MM.1S (cell line): ENCODE data around the gene NSD2.
A peak's percentile ranks its signal among the peaks of the same experiment; 100 is the strongest.

Experiments used
- DNase-seq: peaks from one replicate; pipeline ENCODE4 v3.0.0-alpha.2; 2015
- H2AFZ ChIP-seq: fragments of 300-600 bp; sonication (generic); 2 replicates; pipeline ENCODE4 v1.6.0; 2016; ENCODE audit warnings: antibody characterized with exemption, low read length
- H3F3A ChIP-seq: fragments of 300-600 bp; sonication (generic); 2 replicates; pipeline ENCODE4 v1.6.1; 2016; ENCODE audit warnings: mild to moderate bottlenecking, antibody characterized with exemption, low read length, moderate library complexity, mixed read lengths; ENCODE audit not compliant: insufficient read depth
- H3K27ac ChIP-seq: fragments of 300-600 bp; sonication (generic); 2 replicates; pipeline ENCODE4 v1.5.1; 2016; ENCODE audit warnings: mild to moderate bottlenecking, low read length
- H3K27me3 ChIP-seq: fragments of 300-600 bp; sonication (generic); replicated peaks from 2 replicates; pipeline ENCODE4 v1.6.0; 2016; ENCODE audit warnings: low read length; ENCODE audit not compliant: insufficient read depth
- H3K36me3 ChIP-seq: fragments of 300-600 bp; sonication (generic); replicated peaks from 2 replicates; pipeline ENCODE4 v1.6.1; 2016; ENCODE audit warnings: mild to moderate bottlenecking, low read length, mixed read lengths; ENCODE audit not compliant: insufficient read depth
- H3K4me1 ChIP-seq: fragments of 300-600 bp; sonication (generic); 2 replicates; pipeline ENCODE4 v1.6.1; 2016; ENCODE audit warnings: low read length, mixed read lengths
- H3K4me2 ChIP-seq: fragments of 300-600 bp; sonication (generic); 2 replicates; pipeline ENCODE4 v1.6.0; 2016; ENCODE audit warnings: low read depth, low read length
- H3K4me3 ChIP-seq: fragments of 300-600 bp; sonication (generic); 2 replicates; pipeline ENCODE4 v1.5.1; 2016; ENCODE audit warnings: low read length, mixed read lengths
- H3K79me2 ChIP-seq: fragments of 300-600 bp; sonication (generic); 2 replicates; pipeline ENCODE4 v1.6.1; 2016; ENCODE audit warnings: mixed run types, low read length, mixed read lengths
- H3K9ac ChIP-seq: fragments of 300-600 bp; sonication (generic); 2 replicates; pipeline ENCODE4 v1.6.1; 2016; ENCODE audit warnings: low read length, mixed read lengths
- H3K9me2 ChIP-seq: fragments of 300-600 bp; sonication (generic); replicated peaks from 2 replicates; pipeline ENCODE4 v1.6.1; 2016; ENCODE audit warnings: mild to moderate bottlenecking, low read length, mixed read lengths; ENCODE audit not compliant: insufficient read depth
- H3K9me3 ChIP-seq: fragments of 300-600 bp; sonication (generic); replicated peaks from 2 replicates; pipeline ENCODE4 v1.6.1; 2016; ENCODE audit warnings: mild to moderate bottlenecking, low read length, mixed read lengths; ENCODE audit not compliant: insufficient read depth
- H4K20me1 ChIP-seq: fragments of 300-600 bp; sonication (generic); 2 replicates; pipeline ENCODE4 v1.6.1; 2016; ENCODE audit warnings: mild to moderate bottlenecking, low read length, moderate library complexity, mixed read lengths; ENCODE audit not compliant: insufficient read depth
- CTCF ChIP-seq: fragments of 300-600 bp; sonication (generic); IDR thresholded peaks from 2 replicates; pipeline ENCODE4 v1.5.1; 2016; ENCODE audit warnings: antibody characterized with exemption, low read length, mixed read lengths
- EZH2 ChIP-seq: fragments of 300-600 bp; sonication (generic); optimal IDR thresholded peaks from 2 replicates; pipeline ENCODE3; 2017; ENCODE audit warnings: low read depth, mild to moderate bottlenecking, antibody characterized with exemption, low read length, mixed read lengths
- EZH2phosphoT487 ChIP-seq: fragments of 300-600 bp; sonication (generic); IDR thresholded peaks from 2 replicates; pipeline ENCODE4 v1.6.1; 2018; ENCODE audit warnings: antibody characterized with exemption, low read length

NSD2 gene

GRCh38 chr4:1987721-1988326 lies 116.6 kb downstream of the NSD2 start:
- Histone ChIP-seq H3K4me1 (no peaks in the 10 kb centered on the region), H3K9me3 (no peaks in the 10 kb centered on the region), H3K9me2 (no peaks in the 10 kb centered on the region), H3F3A (0 out of 2 replicates have a peak, but pooled peaks cover under 1% of the 10 kb centered on the region), H3K27me3 (no peaks in the 10 kb centered on the region), H3K9ac (no peak overlapping the region), H3K79me2 (peaks cover 28% of the 10 kb centered on the region), H3K4me2 (no peak overlapping the region), H3K4me3 (no peak overlapping the region), H4K20me1 (no peaks in the 10 kb centered on the region), H2AFZ (no peak overlapping the region), H3K36me3 (peaks cover 6% of the 10 kb centered on the region; the same call in 1 of the 2 replicates), H3K27ac (no peak overlapping the region)
- TF ChIP-seq CTCF (no peak), EZH2 (no peak), EZH2phosphoT487 (no peak)
- no peak for DNase-seq

- Histone ChIP-seq H3K27me3 (no peaks in the 10 kb centered on the region), H3K4me3 (no peak overlapping the region), H3K9ac (no peak overlapping the region), H3K79me2 (peaks cover 33% of the 10 kb centered on the region), H2AFZ (no peak overlapping the region), H3F3A (no peaks in the 10 kb centered on the region), H3K9me2 (no peaks in the 10 kb centered on the region), H3K36me3 (peaks cover 4% of the 10 kb centered on the region; the same call in 1 of the 2 replicates), H3K4me2 (no peak overlapping the region), H3K4me1 (no peaks in the 10 kb centered on the region), H3K9me3 (no peaks in the 10 kb centered on the region), H3K27ac (no peak overlapping the region), H4K20me1 (no peaks in the 10 kb centered on the region)
- no peak for DNase-seq
- TF ChIP-seq EZH2phosphoT487 (no peak), CTCF (no peak), EZH2 (no peak)
Observed at GRCh38 chr4:1988327-1988724, 117.1 kb downstream of the NSD2 start.

GRCh38 chr4:1989533-1990347 lies 118.5 kb downstream of the NSD2 start:
- no peaks in the 10 kb centered on the region for H3K36me3 ChIP-seq

More at GRCh38 chr4:1989533-1990347, 118.5 kb downstream of the NSD2 start:
- H3K27ac ChIP-seq, result no peak overlapping the region
- H3F3A ChIP-seq, result no peaks in the 10 kb centered on the region
- H3K9me3 ChIP-seq, result no peaks in the 10 kb centered on the region
- TF ChIP-seq EZH2phosphoT487 (no peak), EZH2 (no peak), CTCF (no peak)
- H3K9me2 ChIP-seq, result no peaks in the 10 kb centered on the region
- H3K4me3 ChIP-seq, result no peak overlapping the region
- H3K4me2 ChIP-seq, result no peak overlapping the region
- H3K79me2 ChIP-seq, result peaks cover 45% of the 10 kb centered on the region
- H3K9ac ChIP-seq, result no peak overlapping the region
- DNase-seq, result peak; percentile 2
- no peaks in the 10 kb centered on the region for H3K4me1 ChIP-seq
- no peaks in the 10 kb centered on the region for H4K20me1 ChIP-seq
- no peaks in the 10 kb centered on the region for H3K27me3 ChIP-seq
- no peak overlapping the region for H2AFZ ChIP-seq
